Stimulated activated CD8-positive, alpha-beta memory T cell treated with anti-CD3 and anti-CD28 coated beads, Interleukin-2, amount 100 ng/mL, for 1 hour (primary cell): ENCODE data around the gene GIPC3.
"Not testable (repeated sequence)": the region's sequence is repeated elsewhere in the genome, so short reads cannot be mapped to it uniquely, and the experiment has no call there.

ENCODE experiments used
- DNase-seq, 2 donors: peaks; one replicate each; pipeline ENCODE4 v3.0.0-alpha.2; 2020; ENCODE audit warnings: low read depth in 2 of 2

The GIPC3 gene

DNA sequence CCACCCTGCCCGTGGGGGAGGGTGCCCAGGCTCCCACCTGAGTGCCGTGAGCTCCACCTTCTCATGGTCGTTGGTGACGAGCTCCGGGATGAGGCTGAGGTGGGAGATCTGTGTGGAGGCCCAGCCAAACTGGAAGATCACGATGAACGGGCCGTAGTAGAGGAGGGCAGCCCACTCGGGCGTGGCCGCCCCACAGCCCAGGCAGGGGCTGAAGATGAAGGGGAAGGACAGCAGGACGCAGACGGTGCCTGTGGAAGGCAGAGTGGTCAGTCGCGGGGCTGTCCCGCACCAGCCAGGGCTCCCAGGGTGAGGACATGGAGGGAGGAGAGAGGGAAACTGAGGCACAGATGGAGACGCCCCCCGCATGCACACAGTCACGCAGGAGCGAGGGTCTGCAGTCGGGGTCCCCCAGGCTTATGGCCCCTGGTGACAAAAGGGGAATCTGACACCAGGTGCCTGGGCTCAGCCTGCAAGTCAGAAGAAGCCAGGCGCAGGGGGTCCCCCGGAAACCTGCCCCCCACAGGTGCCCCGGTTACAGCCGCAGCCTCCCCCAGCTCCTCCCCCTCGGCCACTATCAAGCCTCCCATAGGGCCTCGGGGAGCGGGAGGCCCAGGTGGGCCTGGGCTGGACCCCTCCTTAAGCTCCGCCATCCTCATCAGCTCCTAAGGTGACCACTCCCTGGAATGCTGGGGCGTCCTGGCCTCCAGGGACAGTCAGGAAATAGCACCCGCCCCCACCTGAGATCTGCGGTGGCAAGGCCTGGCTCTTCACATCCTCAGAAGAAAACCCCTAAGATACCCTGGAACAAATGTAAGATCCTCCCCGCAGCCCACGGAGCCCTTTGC lies 34.1 kb upstream of the GIPC3 start:
- no peak for DNase-seq

DNA sequence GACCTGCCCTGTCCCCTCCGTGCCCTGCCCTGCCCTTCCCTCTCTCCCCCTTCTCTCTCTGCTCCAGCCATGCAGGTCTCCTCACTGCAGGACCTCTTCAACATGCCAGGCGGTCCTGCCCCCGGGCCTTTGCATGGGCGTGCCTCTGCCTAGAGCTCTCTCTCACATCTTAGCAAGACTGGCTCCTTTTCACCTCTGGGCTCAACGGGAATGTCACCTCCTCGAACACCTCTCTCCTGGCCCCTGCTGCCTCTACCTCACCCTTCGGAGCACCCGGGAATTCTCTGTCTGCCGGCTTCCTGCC lies 33.5 kb upstream of the GIPC3 start:
- no peak for DNase-seq

DNA sequence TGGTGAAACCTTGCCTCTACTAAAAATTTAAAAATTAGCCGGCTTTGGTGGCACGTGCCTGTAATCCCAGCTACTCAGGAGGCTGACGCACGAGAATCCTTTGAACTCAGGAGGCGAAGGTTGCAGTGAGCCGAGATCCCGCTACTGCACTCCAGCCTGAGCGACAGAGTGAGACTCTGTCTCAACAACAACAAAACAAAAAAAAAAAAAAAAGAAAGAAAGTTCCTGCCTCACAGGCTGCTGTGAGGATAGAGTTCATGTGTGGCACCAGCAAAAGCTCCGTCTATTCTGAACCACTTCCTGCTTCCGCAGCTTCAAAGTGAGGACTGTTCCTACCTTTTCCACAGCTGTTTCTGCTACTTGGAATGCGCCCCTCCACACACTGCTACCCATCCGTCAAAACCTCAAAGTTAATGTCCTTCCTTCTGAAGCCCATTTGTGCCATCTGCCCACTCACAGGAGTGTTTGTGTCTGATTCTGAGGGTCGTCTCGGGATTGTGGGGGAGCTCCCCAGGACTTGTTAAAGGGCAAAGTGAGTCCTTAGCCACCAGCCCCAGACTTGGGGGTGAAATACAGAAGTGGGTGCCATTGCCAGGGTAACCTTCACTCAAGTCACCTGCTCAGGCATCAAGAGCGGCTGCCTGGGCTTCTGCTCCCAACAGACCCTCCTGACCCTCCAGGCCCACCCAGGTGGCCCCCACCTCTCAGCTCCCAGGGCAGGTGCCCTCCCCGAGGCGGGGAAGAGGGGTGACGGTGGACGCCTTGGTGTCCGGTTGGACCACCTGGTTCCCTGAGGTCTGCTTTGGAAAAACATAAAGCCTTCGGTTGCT lies 30.8 kb upstream of the GIPC3 start:
- no peak for DNase-seq

DNA sequence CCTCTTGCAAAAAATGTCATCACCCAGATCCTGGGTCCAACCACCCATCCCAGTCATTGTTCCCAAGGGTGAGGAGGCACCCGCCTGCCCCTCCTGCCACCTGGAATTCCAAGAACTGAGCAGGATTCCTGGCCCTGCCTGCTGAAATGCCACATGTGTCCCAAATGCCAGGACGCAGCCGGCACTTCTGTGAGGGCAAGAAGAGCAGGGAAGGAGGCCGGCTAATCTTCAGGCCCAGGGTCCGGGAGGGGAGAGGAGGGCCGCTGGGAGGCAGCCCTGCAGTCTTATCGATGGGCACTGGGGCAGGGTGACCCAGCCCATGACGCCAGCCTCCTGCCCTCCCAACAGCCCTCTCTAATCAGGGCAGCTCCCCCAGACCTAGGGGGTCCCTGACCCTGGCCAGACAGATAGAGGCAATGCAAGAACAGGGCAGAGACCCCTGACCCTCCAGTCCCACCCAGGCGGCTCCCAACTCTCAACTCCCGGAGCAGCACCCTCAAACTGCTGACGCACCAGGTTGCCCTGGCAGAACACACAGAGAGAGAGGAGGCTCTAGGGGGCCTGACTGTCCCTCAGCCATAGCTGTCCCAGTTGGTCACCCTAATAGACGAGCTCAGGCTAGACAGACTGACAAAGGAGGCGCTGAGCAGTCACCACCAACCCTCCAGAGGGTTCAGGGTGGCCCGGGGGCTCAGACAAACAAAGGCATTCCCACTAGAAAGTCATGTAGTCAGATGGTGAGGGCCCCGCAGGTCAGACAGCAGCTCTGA lies 29.4 kb upstream of the GIPC3 start:
- no peak for DNase-seq

DNA sequence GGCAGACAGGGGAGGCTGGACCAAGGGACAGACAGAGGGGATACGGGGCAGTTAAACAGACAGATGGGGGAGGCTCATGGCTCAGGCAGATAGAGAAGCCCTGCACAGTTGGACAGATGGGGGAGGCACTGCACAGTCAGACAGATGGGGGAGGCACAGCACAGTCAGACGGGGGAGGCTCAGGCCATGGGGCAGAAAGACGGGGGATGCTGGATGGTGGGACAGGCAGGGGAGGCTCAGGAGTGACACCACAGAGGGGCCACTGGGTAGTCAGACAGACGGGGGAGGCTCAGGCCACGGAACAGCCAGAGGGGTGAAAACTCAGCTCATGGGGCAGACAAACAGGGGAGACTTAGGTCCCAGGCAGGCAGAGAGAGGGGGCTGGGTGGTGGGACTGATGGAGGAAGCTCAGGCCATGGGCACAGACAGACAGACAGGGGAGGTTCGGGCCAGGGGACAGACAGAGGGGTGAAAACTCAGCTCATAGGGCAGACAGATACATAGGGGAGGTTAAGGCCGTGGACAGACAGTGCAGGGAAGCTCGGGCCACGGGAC lies 28.8 kb upstream of the GIPC3 start:
- DNase-seq, result no peak

DNA sequence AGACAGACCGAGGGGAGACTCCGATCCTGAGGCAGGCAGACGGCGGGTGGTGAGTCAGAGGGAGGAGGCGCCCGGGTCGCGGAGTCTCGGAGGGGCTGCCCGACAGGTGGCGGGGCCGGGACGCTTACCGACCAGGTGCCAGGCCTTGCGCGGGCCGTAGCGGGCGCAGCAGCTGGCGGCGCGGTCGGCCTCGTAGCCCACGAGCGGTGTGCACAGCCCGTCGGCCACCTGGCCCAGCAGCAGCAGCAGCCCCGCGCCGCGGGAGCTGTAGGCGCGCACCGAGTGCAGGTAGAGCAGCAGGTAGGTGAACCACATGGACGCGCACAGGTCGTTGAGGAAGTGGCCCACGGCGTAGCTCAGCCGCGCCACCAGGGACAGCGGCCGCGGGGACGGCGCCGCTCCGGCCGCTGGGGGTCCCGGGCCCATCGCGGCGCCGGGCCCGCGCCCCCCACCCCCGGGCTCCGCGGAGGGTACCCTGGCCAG lies 28.3 kb upstream of the GIPC3 start:
- peak in 1 of 2 donors; percentile 49 for DNase-seq

DNA sequence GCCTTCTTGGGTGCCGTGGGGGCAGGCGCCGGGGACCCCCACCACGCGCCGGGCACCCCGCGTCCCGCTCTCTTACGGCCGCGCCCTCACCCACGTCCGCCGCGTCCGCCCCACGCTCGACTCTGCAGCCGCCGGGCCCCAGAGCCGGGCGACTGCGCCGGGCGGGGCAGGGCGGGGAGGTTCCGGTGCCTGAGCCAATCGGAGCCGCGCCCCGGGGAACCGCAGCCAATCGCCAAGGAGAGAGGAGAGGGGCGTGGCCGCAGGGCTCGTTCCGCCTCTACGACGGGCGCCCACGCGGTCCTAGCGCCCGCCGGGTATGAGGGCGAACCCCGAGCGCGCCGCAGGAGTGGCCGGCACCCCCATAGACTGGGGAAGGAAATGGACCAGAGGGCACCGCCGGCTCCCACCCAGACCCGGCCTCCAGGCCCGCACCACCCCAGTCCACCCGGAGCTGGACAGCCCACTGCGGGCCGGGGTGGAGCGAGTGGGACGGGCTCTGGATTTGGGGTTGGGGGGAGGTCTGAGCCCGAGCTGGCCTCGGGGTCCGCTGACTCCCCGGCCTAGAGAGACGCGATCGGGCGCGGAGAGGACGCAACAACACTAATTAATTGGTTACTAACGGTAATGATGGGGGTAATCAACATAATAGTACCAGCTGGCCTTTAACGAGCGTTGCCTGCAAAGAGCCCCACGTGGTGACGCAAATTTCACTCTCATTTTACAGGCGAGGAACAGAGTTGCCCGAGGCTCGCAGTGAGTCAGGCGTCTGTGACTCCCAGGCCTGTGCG lies 27.6 kb upstream of the GIPC3 start, which contains the start of gene MFSD12:
Gene MFSD12, minus strand, starts transcription at position 126 of the 788 bp plus-strand sequence. CDS start 183 bp downstream, outside the sequence.
- peak; percentile 90 to 92 for DNase-seq

DNA sequence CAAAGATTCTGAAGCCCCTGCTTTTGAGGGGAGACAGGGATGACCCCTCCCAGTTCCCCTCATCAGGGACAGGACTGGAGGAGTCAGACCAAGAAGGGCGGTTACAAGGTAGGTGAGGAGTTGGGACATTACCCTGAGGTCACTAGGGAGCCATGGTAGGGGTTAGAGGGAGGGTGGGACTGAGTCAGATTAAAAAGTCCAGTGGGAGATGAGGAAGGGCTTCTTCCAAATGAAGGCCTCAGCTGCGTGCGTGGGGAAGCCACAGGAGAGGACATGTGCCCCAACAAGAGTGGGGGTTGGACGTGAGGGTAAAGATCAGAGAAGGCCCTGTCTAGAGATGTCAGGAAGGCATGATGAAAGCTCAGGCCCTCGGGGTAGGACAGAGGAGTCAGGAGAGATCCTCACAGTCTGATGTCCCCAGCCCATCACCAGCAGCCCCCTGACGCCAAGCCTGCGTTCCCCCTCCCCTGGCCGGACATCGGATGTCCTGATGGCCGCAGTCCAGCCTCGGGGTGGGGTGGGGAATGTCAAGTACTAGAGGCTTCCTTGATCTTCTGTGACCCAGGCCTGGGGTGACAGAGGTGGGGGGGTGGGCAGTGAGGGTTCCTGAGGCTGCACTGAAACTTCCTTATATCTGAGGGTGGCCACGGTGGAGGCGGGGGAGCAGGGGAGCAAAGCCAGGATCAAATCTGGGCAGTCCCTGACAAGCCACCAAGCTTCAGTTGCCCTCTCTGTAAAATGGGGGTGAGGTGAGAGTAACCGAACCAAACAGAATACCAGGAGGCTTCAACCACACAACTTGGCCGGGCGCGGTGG lies 21.4 kb upstream of the GIPC3 start:
- DNase-seq, result no peak

DNA sequence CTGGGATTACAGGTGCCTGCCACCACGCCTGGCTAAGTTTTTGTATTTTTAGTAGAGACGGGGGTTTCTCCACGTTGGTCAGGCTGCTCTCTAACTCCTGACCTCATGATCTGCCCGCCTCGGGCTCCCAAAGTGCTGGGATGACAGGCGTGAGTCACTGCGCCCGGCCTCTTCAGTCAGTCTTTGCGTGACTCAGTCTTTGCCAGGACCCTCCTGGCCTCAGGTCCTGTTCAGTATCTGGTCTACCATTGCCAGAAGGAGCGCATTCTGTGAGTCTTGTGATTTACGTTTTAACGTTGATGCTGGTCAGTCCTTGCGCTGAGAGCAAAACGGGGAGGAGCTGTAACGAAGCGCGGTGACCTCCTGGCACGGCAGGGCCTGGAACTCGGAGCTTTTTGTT lies 20.1 kb upstream of the GIPC3 start:
- no peak for DNase-seq

DNA sequence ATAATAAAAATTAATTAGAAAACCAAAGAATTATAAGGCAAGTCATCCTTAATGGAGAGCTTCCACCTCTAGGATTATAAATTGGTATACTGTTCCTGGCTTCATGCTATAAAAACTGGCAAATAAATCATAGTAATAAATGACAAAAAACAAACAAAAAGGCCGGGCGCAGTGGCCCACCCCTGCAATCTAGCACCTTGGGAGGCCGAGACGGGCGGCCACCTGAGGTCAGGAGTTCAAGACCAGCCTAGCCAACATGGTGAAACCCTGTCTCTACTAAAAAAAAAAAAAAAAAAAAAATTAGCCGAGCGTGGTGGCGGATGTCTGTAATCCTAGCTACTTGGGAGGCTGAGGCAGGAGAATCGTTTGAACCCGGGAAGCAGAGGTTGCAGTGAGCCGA lies 15.2 kb upstream of the GIPC3 start:
- DNase-seq, result not testable (repeated sequence)

DNA sequence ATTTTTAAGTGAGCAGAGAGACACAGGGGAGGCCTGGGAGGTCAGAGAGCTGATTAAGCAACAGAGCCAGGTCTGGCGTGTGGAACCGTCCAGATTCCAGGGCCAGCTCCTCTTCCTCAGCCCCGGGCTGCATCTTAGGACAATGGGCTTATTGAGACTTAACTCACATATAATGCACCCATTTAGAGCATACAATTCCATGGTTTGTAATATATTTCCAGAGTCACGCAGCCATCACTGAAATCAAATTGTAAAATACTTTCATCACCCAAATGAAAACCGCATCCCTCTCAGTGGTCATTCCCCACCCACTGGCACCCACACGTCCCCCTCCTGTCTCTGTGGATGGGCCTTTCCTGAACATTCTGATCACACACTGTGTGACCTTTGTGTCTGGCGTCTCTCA lies 14.7 kb upstream of the GIPC3 start:
- DNase-seq, result no peak

DNA sequence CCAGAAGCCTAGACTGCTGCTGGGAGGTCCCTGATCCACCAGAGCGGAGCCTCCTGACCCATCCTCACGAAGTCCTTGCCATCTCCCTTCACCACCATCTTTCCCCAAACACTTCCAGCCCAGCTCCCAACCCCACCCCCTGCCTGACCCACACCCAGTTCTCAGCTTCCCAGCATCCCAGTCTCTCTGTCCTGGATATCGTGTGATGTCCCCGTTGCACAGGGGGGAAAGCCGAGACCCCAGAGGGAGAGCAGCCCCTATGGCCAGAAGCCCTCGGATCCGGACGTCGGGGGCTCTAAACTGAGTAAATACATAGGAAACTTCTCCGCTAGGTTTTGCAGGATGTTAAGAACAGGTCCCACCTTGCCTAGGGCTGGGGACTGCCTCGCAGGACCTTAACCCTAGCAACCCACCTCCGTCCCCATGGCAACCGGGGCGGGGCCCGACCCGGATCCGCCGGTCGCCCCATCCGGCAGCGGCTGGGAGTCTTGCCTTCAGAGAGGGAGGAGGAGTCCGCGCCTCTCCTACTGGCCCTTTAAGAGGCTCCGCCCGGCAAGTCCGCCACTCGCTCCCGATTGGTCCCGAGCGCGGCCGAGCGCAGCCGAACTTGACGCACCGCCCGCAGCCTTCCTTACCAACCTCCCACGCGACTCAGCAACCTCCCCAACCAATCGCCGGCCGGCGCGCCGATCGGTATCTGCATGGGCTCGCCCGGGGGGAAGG lies 13.0 kb upstream of the GIPC3 start:
- peak; percentile 99 for DNase-seq

DNA sequence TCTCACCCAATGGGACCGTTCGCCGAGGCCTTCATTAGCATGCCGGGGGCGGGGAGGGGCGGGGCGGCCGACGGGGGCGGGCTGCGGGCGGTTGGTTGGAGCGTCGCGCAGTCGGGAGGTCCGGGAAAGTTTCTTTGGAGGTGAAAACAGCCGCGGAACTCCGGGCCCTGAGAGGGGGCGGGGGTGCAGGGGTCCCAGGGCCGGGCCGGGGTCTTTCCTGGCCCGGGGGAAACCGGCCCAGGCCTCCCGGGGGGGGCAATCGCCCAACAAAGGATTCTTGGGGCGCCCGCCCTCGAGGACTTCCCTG lies 12.5 kb upstream of the GIPC3 start, which contains the start of gene HMG20B:
Gene HMG20B, plus strand, starts transcription at position 90 of the 307 bp plus-strand sequence. CDS start 366 bp downstream, outside the sequence.
- DNase-seq, result no peak

DNA sequence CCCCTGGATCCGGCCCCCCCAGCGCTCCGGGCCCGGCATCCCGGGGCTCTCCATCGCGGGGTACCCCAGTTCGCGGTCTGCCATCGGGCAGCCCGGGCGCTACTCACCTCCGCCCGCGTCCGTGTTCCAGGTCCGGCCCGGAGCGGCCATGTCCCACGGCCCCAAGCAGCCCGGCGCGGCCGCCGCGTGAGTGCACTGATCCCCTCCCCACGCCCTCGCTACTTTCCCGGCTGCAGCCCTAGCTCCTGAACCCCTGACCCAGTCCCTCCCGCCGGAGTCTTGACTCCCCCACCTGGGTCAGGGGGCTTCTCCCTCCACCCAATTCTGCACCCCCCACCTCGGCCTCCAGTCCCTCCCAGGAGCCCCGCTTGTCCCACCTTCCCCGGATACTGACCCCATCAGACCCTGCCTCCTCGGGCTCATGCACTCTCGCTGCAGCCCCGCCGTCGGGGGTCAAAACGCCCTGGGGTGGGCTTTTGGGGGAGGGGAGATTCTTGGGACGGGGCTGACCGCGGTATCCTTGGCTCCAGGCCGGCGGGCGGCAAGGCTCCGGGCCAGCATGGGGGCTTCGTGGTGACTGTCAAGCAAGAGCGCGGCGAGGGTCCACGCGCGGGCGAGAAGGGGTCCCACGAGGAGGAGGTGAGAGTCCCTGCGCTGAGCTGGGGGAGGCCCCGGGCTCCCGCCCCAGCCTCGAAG lies 12.0 kb upstream of the GIPC3 start:
- DNase-seq, result no peak

DNA sequence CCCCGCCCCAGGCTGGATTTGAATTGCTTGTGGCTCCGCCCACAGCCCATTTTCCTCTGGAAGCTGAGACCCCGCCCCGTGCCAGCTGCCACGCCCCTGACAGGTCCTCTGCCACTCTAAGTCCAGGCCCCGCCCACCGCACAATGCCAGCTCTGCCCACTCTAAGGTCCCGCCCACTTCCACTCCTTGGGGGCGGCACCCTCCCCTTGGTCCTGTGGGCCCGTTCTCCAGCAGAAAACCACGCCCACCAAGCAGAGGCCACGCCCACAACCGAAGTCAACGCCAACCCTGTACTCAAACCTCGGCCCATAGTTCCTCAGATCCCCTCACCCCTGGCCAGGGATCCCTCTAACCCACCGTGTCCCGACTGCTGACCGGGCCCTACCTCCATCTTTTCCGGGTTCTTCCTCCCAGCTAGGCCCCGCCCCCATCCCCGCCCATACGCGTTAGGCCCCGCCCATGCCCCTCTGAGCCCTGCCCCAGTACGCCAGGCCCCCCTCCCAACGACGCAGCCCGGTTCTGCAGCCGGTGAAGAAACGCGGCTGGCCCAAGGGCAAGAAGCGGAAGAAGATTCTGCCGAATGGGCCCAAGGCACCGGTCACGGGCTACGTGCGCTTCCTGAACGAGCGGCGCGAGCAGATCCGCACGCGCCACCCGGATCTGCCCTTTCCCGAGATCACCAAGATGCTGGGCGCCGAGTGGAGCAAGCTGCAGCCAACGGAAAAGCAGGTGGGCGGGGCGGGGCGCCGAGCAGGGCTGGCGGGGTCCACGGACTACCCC lies 11.2 kb upstream of the GIPC3 start:
- peak; percentile 47 to 61 for DNase-seq

DNA sequence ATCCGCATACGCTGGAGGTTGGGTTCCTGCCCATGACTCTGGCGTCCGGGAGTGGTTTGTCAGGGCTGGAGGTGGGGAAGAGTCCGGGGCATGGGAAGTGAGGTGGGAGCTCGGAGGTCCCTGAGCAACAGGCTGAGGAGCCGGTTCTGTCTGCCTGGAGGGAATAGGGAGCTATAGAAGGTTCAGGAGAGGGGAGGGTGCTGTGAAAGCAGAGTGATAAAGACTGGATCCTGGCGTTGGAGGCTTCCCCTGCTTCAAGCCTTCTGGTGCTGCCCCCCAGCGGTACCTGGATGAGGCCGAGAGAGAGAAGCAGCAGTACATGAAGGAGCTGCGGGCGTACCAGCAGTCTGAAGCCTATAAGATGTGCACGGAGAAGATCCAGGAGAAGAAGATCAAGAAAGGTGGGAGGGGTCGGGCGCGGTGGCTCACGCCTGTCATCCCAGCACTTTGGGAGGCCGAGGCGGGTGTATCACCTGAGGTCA lies 10.0 kb upstream of the GIPC3 start:
- DNase-seq, result no peak

DNA sequence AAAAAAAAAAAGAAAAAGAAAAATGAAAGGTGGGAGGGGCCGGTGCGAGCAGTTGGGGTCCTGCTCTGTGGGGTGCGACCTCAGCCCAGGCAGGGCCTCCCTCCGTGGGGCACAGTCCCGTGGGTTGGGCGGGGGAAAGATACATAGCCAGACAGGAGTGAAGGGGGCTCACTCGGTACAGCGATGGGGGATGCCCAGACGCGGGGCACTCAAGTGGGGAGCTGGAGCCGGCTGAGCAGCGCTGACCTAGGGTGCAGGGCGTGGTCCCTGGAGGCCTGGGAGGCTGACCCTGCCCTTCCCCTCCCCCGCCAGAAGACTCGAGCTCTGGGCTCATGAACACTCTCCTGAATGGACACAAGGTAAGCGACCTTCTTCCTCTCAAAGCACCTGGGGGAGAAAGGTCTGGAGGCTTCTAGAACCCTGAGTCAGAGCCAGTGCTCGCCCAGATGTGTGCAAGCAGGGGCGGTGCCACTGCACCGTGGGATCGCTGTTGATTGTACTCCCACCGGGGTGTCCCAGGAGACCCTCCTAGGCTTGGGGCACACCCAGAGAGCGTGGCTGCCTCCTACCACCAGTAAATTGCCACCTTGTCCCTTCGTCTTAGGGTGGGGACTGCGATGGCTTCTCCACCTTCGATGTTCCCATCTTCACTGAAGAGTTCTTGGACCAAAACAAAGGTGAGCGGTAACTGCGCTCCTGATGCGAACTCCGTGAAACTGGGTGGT lies 9.2 kb upstream of the GIPC3 start:
- no peak for DNase-seq
